ENCODE measurements around the gene REXO5. TPM values are rescaled to one million over a fixed set of nuclear protein-coding genes. Genes with fewer than 3 reads are reported as not detected.

REXO5 gene
- total and polyA plus RNA-seq, 2 donors (not counting 3 experiments of a cell fraction or from before 2014, with no cell fraction given): 2.3 to 11.5 TPM

- Histone ChIP-seq H3K79me2 (ENCODE audit: control insufficient read depth, insufficient read depth, low read length) (no peaks in the 10 kb centered on the region), H3K9ac (replicated peaks; ENCODE audit: extremely low read depth, insufficient read depth, low read length) (no peak overlapping the region), H2AFZ (ENCODE audit: low read depth, low read length) (no peak overlapping the region), H3K9me3 (replicated peaks; ENCODE audit: control insufficient read depth, insufficient read depth, low read length) (no peaks in the 10 kb centered on the region), H3K27me3 (ENCODE audit: control insufficient read depth in 2 of 2, insufficient read depth in 2 of 2, low read length in 2 of 2) (peaks cover 7 to 9% of the 10 kb centered on the region in 2 experiments), H3K9me1 (replicated peaks; ENCODE audit: control insufficient read depth, extremely low read depth, insufficient read depth, low read length) (no peaks in the 10 kb centered on the region), H3K36me3 (ENCODE audit: control insufficient read depth in 2 of 2, extremely low read depth in 1 of 2, insufficient read depth in 2 of 2, low read length in 2 of 2) (no peaks in the 10 kb centered on the region), H3K4me2 (ENCODE audit: insufficient read depth, low read length) (no peak overlapping the region), H4K20me1 (replicated peaks; ENCODE audit: control insufficient read depth, extremely low read depth, insufficient read depth, low read length) (no peaks in the 10 kb centered on the region), H3K27ac (ENCODE audit: insufficient read depth, low read depth, low read length) (no peak overlapping the region), H3K4me1 (ENCODE audit: control insufficient read depth, extremely low read depth, insufficient read depth, low read length) (no peaks in the 10 kb centered on the region), H3K4me3 (replicated peaks in 1 of 3; ENCODE audit: insufficient read depth in 1 of 3, low read depth in 1 of 3, low read length in 3 of 3) (no peak overlapping the region)
- CTCF ChIA-PET: interaction anchor here (1.0 to 3.2 kb wide), 2 partner anchors 8 to 11 kb away, joined by 3 to 15 read pairs; no protein-coding TSS in a partner anchor
- TF ChIP-seq POLR2A (IDR thresholded peaks at IDR 0.05; ENCODE audit: low read depth, low read length): no peak
- no peak for TF ChIP-seq MAX (IDR thresholded peaks at IDR 0.05; ENCODE audit: insufficient read depth, insufficient read length)
- TF ChIP-seq MYC (IDR thresholded peaks at IDR 0.05; ENCODE audit: low read depth, low read length): no peak
- no peak for TF ChIP-seq EZH2 (IDR thresholded peaks at IDR 0.05; ENCODE audit: borderline replicate concordance, low read depth, low read length, severe bottlenecking)
- no peak for TF ChIP-seq POLR2AphosphoS5 (IDR thresholded peaks at IDR 0.05; ENCODE audit: insufficient read depth, low read depth, low read length)
- no peak for TF ChIP-seq JUN (IDR thresholded peaks at IDR 0.05; ENCODE audit: borderline replicate concordance, insufficient read depth, insufficient read length, low read depth)
- no peak for TF ChIP-seq CTCF (IDR thresholded peaks at IDR 0.05; ENCODE audit: extremely low read depth in 1 of 2, insufficient read depth in 1 of 2, low read depth in 1 of 2, low read length in 2 of 2)
- TF ChIP-seq GATA2 (IDR thresholded peaks at IDR 0.05; ENCODE audit: insufficient read depth, insufficient read length, low read depth, low read length): no peak
- no peak for TF ChIP-seq FOS (IDR thresholded peaks at IDR 0.05; ENCODE audit: borderline replicate concordance, insufficient read depth, low read length)
- dilution Hi-C loops (cut with MboI; ENCODE audit: extremely low pct_ligation_motif_present, low sequenced_read_pairs) (no loop called here), intact Hi-C loops (cut with micrococcal nuclease) (no loop called here)
- no TSS peak for BruUV-seq (replicated peaks)
- DNase-seq (ENCODE audit: low read depth, low spot score) (no peak), FAIRE-seq (no peak)
- POLR2A ChIA-PET: no interaction called here
Measured at GRCh38 chr16:20765732-20766131, 40.6 kb upstream of the REXO5 start.

All from endothelial cell of umbilical vein (primary cell).